ENCODE data around the gene SLFN5.

SLFN5 gene

GRCh38 chr17:35242158-35242804, 591 bp upstream of the SLFN5 start:
- DNase-seq (ENCODE audit: low spot score), result peak; percentile 75
- no peak for TF ChIP-seq CTCF (IDR thresholded peaks at IDR 0.05)
- peak overlapping the region; percentile 77 for H3K4me3 ChIP-seq
- H3K27ac ChIP-seq, result peak overlapping the region; percentile 90 to 95

- TF ChIP-seq CTCF (IDR thresholded peaks at IDR 0.05), result no peak
- peak; percentile 85 for DNase-seq (ENCODE audit: low spot score)
- H3K27ac ChIP-seq, result peak overlapping the region; percentile 90 to 95
- peak overlapping the region; percentile 77 for H3K4me3 ChIP-seq
These were observed 879 bp downstream of the SLFN5 start for GRCh38 chr17:35243561-35244340.

GRCh38 chr17:35244341-35245195, 1.7 kb downstream of the SLFN5 start:
- Histone ChIP-seq H3K4me3 (peak overlapping the region; percentile 77), H3K27ac (peak overlapping the region; percentile 90 to 95)
- no peak for TF ChIP-seq CTCF (IDR thresholded peaks at IDR 0.05)
- DNase-seq (ENCODE audit: low spot score), result peak; percentile 82

- no peak for DNase-seq (ENCODE audit: low spot score)
- no peak for TF ChIP-seq CTCF (IDR thresholded peaks at IDR 0.05)
- Histone ChIP-seq H3K4me3 (peak overlapping the region; percentile 77), H3K27ac (peak overlapping the region; percentile 90 to 95)
These were observed 2.3 kb downstream of the SLFN5 start for GRCh38 chr17:35245196-35245486.

GRCh38 chr17:35252651-35253050, 9.8 kb downstream of the SLFN5 start:
- H3K4me3 ChIP-seq, result no peak overlapping the region
- TF ChIP-seq CTCF (IDR thresholded peaks at IDR 0.05), result no peak
- no peak for DNase-seq (ENCODE audit: low spot score)
- H3K27ac ChIP-seq, result peak overlapping the region in 1 of 2 donors; percentile 41

GRCh38 chr17:35254107-35254773, 11.4 kb downstream of the SLFN5 start:
- DNase-seq (ENCODE audit: low spot score), result peak; percentile 80
- peak overlapping the region; percentile 29 to 81 for H3K27ac ChIP-seq
- H3K4me3 ChIP-seq, result no peak overlapping the region
- no peak for TF ChIP-seq CTCF (IDR thresholded peaks at IDR 0.05)
